Melanocyte of skin (primary cell): ENCODE results near the gene C14orf39. TPM values are rescaled to one million over a fixed set of nuclear protein-coding genes. Genes with fewer than 3 reads are reported as not detected.

Experiments
- total RNA-seq, 2 donors: library from RNA; depleted of rRNA; stranded (reverse); fragments of >200 nt; gene quantifications; 2 replicates each; pipeline ENCODE4 v1.2.3, GENCODE V29; 2012

C14orf39 gene
- not detected for total RNA-seq

DNA sequence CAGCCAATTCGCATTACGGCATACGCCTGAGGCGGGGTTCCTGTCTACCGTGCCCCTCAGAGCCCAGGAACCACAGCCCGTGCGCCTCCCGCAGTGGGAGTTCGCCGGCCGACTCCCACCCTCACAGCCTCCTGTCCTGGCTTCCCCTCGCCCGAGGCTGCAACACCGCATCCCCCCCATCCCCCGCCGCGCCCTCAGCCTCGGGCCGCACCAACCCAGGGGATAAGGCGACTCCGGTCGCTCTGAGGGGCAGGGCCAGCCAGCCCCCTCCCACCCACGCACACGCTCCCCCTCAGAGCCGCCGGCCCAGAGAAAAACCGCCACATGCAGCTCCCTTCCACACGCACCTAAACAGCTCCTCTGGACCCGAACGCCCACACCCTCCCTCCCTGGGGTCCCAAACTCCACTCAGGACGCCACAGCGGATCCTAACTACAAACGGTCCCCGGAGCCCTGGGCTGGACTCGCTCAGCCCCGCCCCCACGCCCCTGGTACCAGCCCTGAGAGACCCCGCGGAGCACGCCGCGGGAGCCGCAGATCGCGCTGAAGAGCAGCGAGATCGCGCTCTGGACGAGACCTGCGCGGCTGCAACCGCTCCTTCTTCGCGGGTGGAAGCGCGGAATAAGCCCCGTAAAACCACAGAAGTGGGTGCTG lies at the start of gene C14orf39:
Gene C14orf39, minus strand, starts transcription at position 466 of the 654 bp plus-strand sequence. CDS start 985 bp downstream, outside the sequence.

DNA sequence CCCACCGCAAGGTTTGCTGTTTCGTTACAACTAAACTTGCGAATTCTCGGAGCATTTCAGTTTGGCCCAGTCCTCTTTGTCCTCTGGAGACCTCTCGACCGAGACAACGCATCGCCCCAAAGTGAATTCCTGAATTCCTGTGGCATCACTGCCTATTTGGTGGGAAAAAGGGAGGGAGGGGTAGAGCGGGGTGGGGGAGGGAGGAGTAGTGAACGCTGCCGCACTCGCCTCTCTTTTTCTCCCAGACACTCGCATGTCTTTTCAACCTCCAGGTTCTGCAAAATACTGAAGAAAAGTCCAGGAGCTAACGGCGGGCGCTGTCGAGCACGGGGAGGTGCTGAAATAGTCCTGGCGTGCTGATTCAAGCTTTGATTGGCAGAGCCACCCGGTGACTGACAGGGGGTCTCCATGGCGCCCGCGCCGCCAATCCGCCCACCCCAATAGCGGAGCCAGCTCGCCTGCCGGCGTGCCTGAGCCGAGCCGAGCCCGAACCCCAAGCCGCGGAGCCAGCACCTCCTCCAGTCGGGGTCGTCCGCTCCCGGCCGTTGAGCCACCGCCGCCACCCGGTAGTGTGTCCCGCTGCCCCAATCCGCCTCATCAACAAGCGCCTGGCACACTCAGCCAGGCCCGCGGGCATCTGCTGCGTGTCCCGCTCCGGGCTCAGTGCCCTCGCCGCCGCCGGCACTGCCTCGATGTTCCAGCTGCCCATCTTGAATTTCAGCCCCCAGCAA lies 23.0 kb upstream of the C14orf39 start, which contains the start of gene SIX6:
Gene SIX6, plus strand, starts transcription at position 440 of the 731 bp plus-strand sequence. Its CDS starts 253 bp downstream, at position 693.

Other genes starting within 250 kb of the C14orf39 start
- 10 to 100 TPM; 21.0 to 23.1 TPM for gene PPM1A, start 236.8 kb downstream of the C14orf39 start, total RNA-seq
- not detected for gene SIX6, start 23.1 kb upstream of the C14orf39 start, total RNA-seq
- under 1 TPM in 1 of 2 donors, not detected in 1; under 0.01 TPM for gene SIX1, start 163.4 kb upstream of the C14orf39 start, total RNA-seq
- under 1 TPM; under 0.01 TPM for gene SIX4, start 238.3 kb upstream of the C14orf39 start, total RNA-seq
- gene MNAT1, start 248.7 kb upstream of the C14orf39 start, total RNA-seq = 10 to 100 TPM; 30.3 to 34.0 TPM